K562 (cell line): ENCODE data around the gene GPR21. TPM values are rescaled to one million over a fixed set of nuclear protein-coding genes. Genes with fewer than 3 reads are reported as not detected.

Experiments
- ATAC-seq: fragments of 200-7000 bp; cut with Tn5 transposase; 3 replicates; pipeline ENCODE4 v1.9.1; 2020; ENCODE audit warnings: moderate library complexity
- BruUV-seq: library from RNA; stranded (reverse); fragments of 400-500 nt; replicated peaks from 2 replicates; lab custom pipeline; 2021; lab: Mats Ljungman, UMichigan
- CTCF ChIA-PET: fragments of 300-600 bp; formaldehyde crosslinking; extraction: SDS; loops from one replicate; lab custom pipeline; 2021; ENCODE audit warnings: low intra/inter-chr PET ratio; lab: Yijun Ruan, JAX
- POLR2A ChIA-PET: fragments of 300-600, 350-650 bp; sonication (Branson Sonifier 250); formaldehyde crosslinking; extraction: SDS; loops from one replicate; lab custom pipeline; 2021; ENCODE audit warnings: antibody characterized with exemption, inconsistent platforms; lab: Yijun Ruan, JAX
- DNase-seq, 4 experiments: peaks; one replicate each; pipeline versions ENCODE4 v3.0.0 to v3.0.0-alpha.2; 2011 to 2018; ENCODE audit warnings: low spot score in 3 of 4, mixed read lengths in 3 of 4; ENCODE audit errors: extremely low read depth in 1 of 4
- FAIRE-seq: peaks from 2 replicates; lab custom pipeline; 2011; peaks lifted over from hg19 to GRCh38; lab: Jason Lieb, UNC
- H2AFZ ChIP-seq: 2 replicates; pipeline ENCODE4 v1.6.0; 2011; ENCODE audit warnings: low read depth, low read length, control low read depth, inconsistent platforms
- H3K27ac ChIP-seq: fragments of 200-600 bp; 3 replicates; pipeline ENCODE4 v1.8.0; 2011; ENCODE audit warnings: low read depth, mild to moderate bottlenecking, control low read depth, inconsistent platforms, low read length, moderate library complexity, mixed read lengths; ENCODE audit errors: extremely low read depth
- H3K27me3 ChIP-seq, 2 experiments: fragments of 300-600 bp in 1 of 2; 2 replicates in 1 of 2; 3 replicates in 1 of 2; pipeline versions ENCODE4 v1.6.0 to v1.8.0; 2011; ENCODE audit warnings: inconsistent platforms in 2 of 2, low read length in 2 of 2, mild to moderate bottlenecking in 1 of 2, mixed read lengths in 1 of 2, moderate library complexity in 1 of 2; ENCODE audit not compliant: control insufficient read depth in 2 of 2, insufficient read depth in 2 of 2
- H3K36me3 ChIP-seq: fragments of 300-600 bp; 3 replicates; pipeline ENCODE4 v1.8.0; 2011; ENCODE audit warnings: mild to moderate bottlenecking, low read length, inconsistent platforms; ENCODE audit not compliant: control insufficient read depth, insufficient read depth
- H3K4me1 ChIP-seq, 2 experiments: fragments of 200-600 bp in 1 of 2; replicated peaks in 1 of 2; 2 replicates in 1 of 2; 3 replicates in 1 of 2; pipeline versions ENCODE4 v1.5.1 to v1.8.0; 2011; ENCODE audit warnings: inconsistent platforms in 2 of 2, low read length in 2 of 2, mild to moderate bottlenecking in 1 of 2, mixed read lengths in 1 of 2, moderate library complexity in 1 of 2; ENCODE audit not compliant: control insufficient read depth in 2 of 2, insufficient read depth in 2 of 2
- H3K4me2 ChIP-seq: 2 replicates; pipeline ENCODE4 v1.6.1; 2011; ENCODE audit warnings: low read length, control low read depth, inconsistent platforms, mixed read lengths; ENCODE audit not compliant: insufficient read depth
- H3K4me3 ChIP-seq: fragments of 200-600 bp; sonication (generic), shearing (Covaris generic); 2 replicates; pipeline ENCODE4 v1.5.1; 2016; ENCODE audit warnings: control low read depth, inconsistent platforms
- H3K79me2 ChIP-seq: fragments of 200-600 bp; 3 replicates; pipeline ENCODE4 v1.8.0; 2011; ENCODE audit warnings: low read length, inconsistent platforms; ENCODE audit not compliant: control insufficient read depth, insufficient read depth
- H3K9ac ChIP-seq, 2 experiments: 2 replicates each; pipeline versions ENCODE4 v1.6.0 to v1.6.1; 2011; ENCODE audit warnings: low read depth in 2 of 2, low read length in 2 of 2, control low read depth in 1 of 2, inconsistent platforms in 1 of 2, mild to moderate bottlenecking in 1 of 2, mixed read lengths in 1 of 2; ENCODE audit not compliant: insufficient read depth in 1 of 2
- H3K9me1 ChIP-seq: one replicate; pipeline ENCODE4 v1.6.0; 2011; ENCODE audit warnings: inconsistent platforms, mild to moderate bottlenecking, low read length, moderate library complexity; ENCODE audit not compliant: control insufficient read depth, insufficient read depth
- H3K9me3 ChIP-seq: replicated peaks from 2 replicates; pipeline ENCODE4 v1.5.1; 2011; ENCODE audit warnings: low read depth, low read length, inconsistent platforms; ENCODE audit not compliant: control insufficient read depth, insufficient read depth
- H4K20me1 ChIP-seq: replicated peaks from 2 replicates; pipeline ENCODE4 v1.6.1; 2011; ENCODE audit warnings: low read length, inconsistent platforms, mixed read lengths; ENCODE audit not compliant: control insufficient read depth, insufficient read depth
- E2F3 ChIP-seq: fragments of 250-450 bp; sonication (Bioruptor Pico); IDR thresholded peaks from 2 replicates; pipeline ENCODE4 v1.4.0; 2020; ENCODE audit warnings: mild to moderate bottlenecking
- FOXJ3 ChIP-seq: sonication (generic); formaldehyde crosslinking; IDR thresholded peaks from 2 replicates; pipeline ENCODE4 v1.4.0; 2020; ENCODE audit warnings: mild to moderate bottlenecking, missing genetic modification reagents
- MAFG ChIP-seq: fragments of 450-650 bp; conservative IDR thresholded peaks from 2 replicates; pipeline ENCODE4 v1.6.1; 2016; ENCODE audit warnings: missing genetic modification characterization, missing compliant biosample characterization
- NUFIP1 ChIP-seq: fragments of 450-650 bp; IDR thresholded peaks from 2 replicates; pipeline ENCODE4 v1.6.1; 2018; ENCODE audit not compliant: partially characterized antibody
- POLR2AphosphoS5 ChIP-seq: IDR thresholded peaks from 2 replicates; pipeline ENCODE4 v1.6.1; 2011; ENCODE audit warnings: mild to moderate bottlenecking, low read depth, low read length, moderate library complexity; ENCODE audit not compliant: control insufficient read depth, insufficient read depth
- RBBP5 ChIP-seq: fragments of 200-600 bp; sonication (generic); IDR thresholded peaks from 2 replicates; pipeline ENCODE4 v1.6.1; 2012; ENCODE audit warnings: borderline replicate concordance, mild to moderate bottlenecking, low read length, control low read depth, inconsistent platforms; ENCODE audit not compliant: insufficient read depth, poor library complexity, severe bottlenecking
- ZBED1 ChIP-seq: IDR thresholded peaks from 2 replicates; pipeline ENCODE4 v1.6.1; 2014
- ZFP1 ChIP-seq: fragments of 450-650 bp; formaldehyde crosslinking; IDR thresholded peaks from 2 replicates; pipeline ENCODE4 v1.4.0; 2020; ENCODE audit warnings: mild to moderate bottlenecking, mixed read lengths
- ZKSCAN3 ChIP-seq: fragments of 250-450 bp; sonication (Bioruptor Pico); IDR thresholded peaks from 2 replicates; pipeline ENCODE4 v1.4.0; 2020
- ZMIZ1 ChIP-seq, 2 experiments: fragments of 150-350 bp in 1 of 2; IDR thresholded peaks; 2 replicates each; pipeline ENCODE4 v1.6.1; 2012 to 2016; ENCODE audit warnings: low read depth in 2 of 2, low read length in 2 of 2, mild to moderate bottlenecking in 1 of 2, moderate library complexity in 1 of 2
- ZNF274 ChIP-seq: IDR thresholded peaks from 2 replicates; pipeline ENCODE4 v1.6.1; 2011; ENCODE audit warnings: low read depth, mild to moderate bottlenecking, low read length, moderate library complexity, borderline replicate concordance
- WGBS: fragments of 100-300 bp; shearing (Covaris generic); methylation state at CpG from one replicate; pipeline ENCODE4 v1.1.6; 2016; ENCODE audit warnings: low coverage, mixed read lengths; ENCODE audit not compliant: insufficient coverage; ENCODE audit errors: missing lambda C conversion rate; 5-methylcytosine and 5-hydroxymethylcytosine counted together
- in situ Hi-C: fragments of 300-500 bp; cut with MboI; formaldehyde crosslinking; loops from 4 replicates; pipeline ENCODE4 v1.15.0; 2018; ENCODE audit warnings: inconsistent platforms, mixed read lengths
- intact Hi-C: fragments of 100-400 bp; cut with micrococcal nuclease; formaldehyde crosslinking; loops from 2 replicates; pipeline ENCODE4 v1.14.2; 2022
- polyA plus RNA-seq, 8 experiments: library from polyadenylated mRNA; depleted of rRNA in 4 of 8; stranded (reverse) in 5 of 8; unstranded in 3 of 8; fragments of >200 nt; fragmentation: Nextera tagmentation in 2 of 8; fragmentation: Illumina TruSeq in 1 of 8; extraction: Ambion mirVana in 2 of 8; extraction: Trizol in 1 of 8; gene quantifications; 2 replicates each; pipeline versions ENCODE4 v1.2.1 to v1.2.3, GENCODE V29; 2011 to 2014; ENCODE audit warnings: inconsistent platforms in 1 of 8, missing spikeins in 1 of 8
- total RNA-seq, 7 experiments: library from RNA; depleted of rRNA in 6 of 7; stranded (reverse); fragments of >200 nt in 6 of 7; fragmentation: Illumina TruSeq in 2 of 7; extraction: Trizol in 2 of 7; gene quantifications; 2 replicates each; pipeline versions ENCODE4 v1.2.1 to v1.2.3, GENCODE V29; 2011 to 2021; ENCODE audit warnings: low replicate concordance in 1 of 7
- TF ChIP-seq, protein P1 (sequence below): fragments of 450-650 bp; IDR thresholded peaks from 2 replicates; pipeline ENCODE4 v1.6.1; 2017; ENCODE audit warnings: antibody characterized with exemption, mild to moderate bottlenecking
- TF ChIP-seq, protein P2 (sequence below): sonication (generic); formaldehyde crosslinking; IDR thresholded peaks from 2 replicates; pipeline ENCODE4 v1.8.0; 2022; ENCODE audit warnings: mild to moderate bottlenecking, missing genetic modification reagents, borderline replicate concordance

The GPR21 gene
- total and polyA plus RNA-seq, 9 of the 15 experiments (the other 6 are each of a cell fraction or from before 2014, with no cell fraction given), result 0.16 to 0.83 (median 0.36) TPM; not detected in 6

DNA sequence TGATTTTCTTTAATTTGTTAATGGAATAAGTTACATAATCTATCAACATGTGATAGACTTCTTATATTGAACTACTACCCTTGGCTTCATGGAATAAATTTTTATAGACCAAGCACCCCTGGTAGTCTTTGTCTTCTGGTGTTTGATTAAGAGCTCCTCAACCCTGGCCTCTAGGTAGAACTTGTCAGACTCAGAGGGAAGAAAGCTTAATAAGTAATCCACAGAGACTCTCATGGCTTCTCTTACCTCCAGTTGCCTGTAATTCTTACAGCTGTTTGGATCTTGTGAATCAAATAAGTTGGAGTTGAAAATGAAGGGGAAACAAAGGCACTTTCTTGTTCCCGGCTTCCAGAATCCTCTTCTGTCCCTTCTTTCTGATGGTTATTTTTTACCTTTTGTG is 7.0 kb upstream of the GPR21 start:
- Histone ChIP-seq H4K20me1 (no peaks in the 10 kb centered on the region), H3K4me2 (no peak overlapping the region), H3K79me2 (no peaks in the 10 kb centered on the region), H3K9me3 (no peaks in the 10 kb centered on the region), H2AFZ (no peak overlapping the region), H3K27me3 (no peaks in the 10 kb centered on the region), H3K4me1 (no peaks in the 10 kb centered on the region), H3K36me3 (peaks cover 12% of the 10 kb centered on the region; the same call in 1 of the 3 replicates), H3K4me3 (no peak overlapping the region), H3K27ac (no peak overlapping the region), H3K9me1 (no peaks in the 10 kb centered on the region), H3K9ac (no peak overlapping the region)
- FAIRE-seq (no peak), DNase-seq (no peak), ATAC-seq (no peak)
- whole genome bisulfite sequencing, result 92% methylated on average over 1 of the region's 1 CpG
- CTCF ChIA-PET, result interaction anchor here (0.5 kb wide), 1 partner anchor 329 kb away, joined by 4 read pairs; no protein-coding TSS in a partner anchor
- in situ Hi-C loops, result no loop called here
- intact Hi-C loops, result no loop called here
- POLR2A ChIA-PET, result interaction anchor here (1.2 kb wide), 1 partner anchor 16 kb away, joined by 4 read pairs; no protein-coding TSS in a partner anchor
- no TSS peak for BruUV-seq
- TF ChIP-seq ZFP1 (CRISPR knock-in tag) (no peak), FOXJ3 (CRISPR knock-in tag) (no peak), E2F3 (no peak), POLR2AphosphoS5 (no peak), NUFIP1 (no peak), ZMIZ1 (IDR thresholded peaks at IDR 0.05; ENCODE audit: low read depth in 2 of 2, low read length in 2 of 2) (no peak), ZNF274 (no peak), ZBED1 (no peak), MAFG (tag) (no peak), RBBP5 (no peak), ZKSCAN3 (CRISPR knock-in tag) (no peak)
- TF ChIP-seq, protein P1, sequence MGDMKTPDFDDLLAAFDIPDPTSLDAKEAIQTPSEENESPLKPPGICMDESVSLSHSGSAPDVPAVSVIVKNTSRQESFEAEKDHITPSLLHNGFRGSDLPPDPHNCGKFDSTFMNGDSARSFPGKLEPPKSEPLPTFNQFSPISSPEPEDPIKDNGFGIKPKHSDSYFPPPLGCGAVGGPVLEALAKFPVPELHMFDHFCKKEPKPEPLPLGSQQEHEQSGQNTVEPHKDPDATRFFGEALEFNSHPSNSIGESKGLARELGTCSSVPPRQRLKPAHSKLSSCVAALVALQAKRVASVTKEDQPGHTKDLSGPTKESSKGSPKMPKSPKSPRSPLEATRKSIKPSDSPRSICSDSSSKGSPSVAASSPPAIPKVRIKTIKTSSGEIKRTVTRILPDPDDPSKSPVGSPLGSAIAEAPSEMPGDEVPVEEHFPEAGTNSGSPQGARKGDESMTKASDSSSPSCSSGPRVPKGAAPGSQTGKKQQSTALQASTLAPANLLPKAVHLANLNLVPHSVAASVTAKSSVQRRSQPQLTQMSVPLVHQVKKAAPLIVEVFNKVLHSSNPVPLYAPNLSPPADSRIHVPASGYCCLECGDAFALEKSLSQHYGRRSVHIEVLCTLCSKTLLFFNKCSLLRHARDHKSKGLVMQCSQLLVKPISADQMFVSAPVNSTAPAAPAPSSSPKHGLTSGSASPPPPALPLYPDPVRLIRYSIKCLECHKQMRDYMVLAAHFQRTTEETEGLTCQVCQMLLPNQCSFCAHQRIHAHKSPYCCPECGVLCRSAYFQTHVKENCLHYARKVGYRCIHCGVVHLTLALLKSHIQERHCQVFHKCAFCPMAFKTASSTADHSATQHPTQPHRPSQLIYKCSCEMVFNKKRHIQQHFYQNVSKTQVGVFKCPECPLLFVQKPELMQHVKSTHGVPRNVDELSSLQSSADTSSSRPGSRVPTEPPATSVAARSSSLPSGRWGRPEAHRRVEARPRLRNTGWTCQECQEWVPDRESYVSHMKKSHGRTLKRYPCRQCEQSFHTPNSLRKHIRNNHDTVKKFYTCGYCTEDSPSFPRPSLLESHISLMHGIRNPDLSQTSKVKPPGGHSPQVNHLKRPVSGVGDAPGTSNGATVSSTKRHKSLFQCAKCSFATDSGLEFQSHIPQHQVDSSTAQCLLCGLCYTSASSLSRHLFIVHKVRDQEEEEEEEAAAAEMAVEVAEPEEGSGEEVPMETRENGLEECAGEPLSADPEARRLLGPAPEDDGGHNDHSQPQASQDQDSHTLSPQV, result no peak
- TF ChIP-seq, protein P2, sequence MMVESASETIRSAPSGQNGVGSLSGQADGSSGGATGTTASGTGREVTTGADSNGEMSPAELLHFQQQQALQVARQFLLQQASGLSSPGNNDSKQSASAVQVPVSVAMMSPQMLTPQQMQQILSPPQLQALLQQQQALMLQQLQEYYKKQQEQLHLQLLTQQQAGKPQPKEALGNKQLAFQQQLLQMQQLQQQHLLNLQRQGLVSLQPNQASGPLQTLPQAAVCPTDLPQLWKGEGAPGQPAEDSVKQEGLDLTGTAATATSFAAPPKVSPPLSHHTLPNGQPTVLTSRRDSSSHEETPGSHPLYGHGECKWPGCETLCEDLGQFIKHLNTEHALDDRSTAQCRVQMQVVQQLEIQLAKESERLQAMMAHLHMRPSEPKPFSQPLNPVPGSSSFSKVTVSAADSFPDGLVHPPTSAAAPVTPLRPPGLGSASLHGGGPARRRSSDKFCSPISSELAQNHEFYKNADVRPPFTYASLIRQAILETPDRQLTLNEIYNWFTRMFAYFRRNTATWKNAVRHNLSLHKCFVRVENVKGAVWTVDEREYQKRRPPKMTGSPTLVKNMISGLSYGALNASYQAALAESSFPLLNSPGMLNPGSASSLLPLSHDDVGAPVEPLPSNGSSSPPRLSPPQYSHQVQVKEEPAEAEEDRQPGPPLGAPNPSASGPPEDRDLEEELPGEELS (CRISPR knock-in tag), result no peak
